ENCODE measurements around the gene ZBTB7C.
A peak's percentile ranks its signal among the peaks of the same experiment; 100 is the strongest.

The ZBTB7C gene

DNA sequence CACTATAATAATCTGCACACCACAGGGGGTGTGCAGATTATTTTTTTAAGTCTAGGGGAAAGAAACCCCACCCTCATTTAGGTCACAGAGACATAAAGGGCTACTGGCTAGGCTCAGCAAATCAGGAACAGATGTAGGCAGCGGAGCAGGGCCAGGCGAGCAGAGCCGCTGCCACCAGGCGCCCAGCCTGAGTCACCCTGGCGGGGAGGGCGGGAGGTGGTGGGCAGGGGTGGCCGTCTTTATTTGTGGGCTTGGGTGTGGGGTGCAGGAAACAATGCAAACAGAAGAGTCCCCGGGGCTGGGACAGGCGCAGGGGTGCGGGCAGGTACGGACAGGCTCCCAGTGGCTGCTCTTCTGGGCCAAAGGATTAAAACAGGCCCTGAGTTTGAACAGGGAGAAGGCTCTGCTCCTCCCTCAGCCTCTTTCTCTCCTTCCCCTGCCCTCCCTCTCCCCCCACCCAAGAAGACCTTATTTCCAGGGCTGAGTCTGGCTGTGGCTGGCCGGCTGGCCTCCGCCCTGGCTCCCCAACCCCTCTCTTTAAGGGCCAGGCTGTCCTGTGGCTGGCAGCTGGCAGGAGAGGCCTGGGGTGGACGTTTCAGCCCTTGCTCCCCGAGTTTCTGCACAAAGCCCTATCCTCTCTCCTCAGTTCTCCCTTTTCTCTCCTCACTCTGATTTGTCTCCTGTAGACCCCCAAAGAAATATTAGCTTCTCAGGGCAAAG lies 335.8 kb downstream of the ZBTB7C start:
- DNase-seq = no peak

DNA sequence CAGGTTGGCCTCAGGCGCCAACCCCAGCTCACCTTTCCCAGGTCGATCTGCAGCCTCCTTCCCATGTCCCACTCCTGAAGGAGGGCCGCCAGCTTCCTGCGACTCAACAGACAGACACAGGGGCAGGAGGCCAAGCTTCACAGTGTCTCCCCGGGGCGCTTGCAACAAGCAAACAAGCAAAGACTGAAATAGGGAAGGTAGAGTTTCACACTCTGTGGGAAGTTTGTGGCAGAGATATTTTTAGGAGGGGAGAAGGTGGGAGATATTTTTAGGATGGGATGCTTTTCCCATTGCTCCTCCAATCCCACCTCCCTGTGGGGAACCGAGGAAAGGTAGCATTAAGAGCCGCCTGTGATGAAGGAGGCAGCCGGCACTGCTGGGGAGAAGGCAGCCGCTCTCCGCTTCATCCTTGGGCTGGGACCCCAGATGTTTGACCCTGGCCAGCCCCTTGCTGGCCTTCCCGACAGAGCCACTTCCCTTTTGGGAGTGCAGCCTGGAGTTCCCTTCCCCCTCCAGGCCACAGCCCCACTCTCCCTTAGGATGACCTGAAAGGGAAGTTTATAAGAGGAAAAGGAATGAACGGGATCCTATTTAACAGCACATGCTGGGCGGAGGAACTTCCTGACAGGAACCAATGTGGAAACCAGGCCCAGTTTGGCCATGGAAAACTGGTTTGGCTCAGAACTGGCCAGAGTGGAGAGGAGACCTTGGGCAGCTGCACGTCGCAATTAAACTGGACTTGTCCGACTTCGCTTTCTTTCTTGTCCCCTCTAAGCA lies 336.6 kb downstream of the ZBTB7C start:
- no peak for DNase-seq

DNA sequence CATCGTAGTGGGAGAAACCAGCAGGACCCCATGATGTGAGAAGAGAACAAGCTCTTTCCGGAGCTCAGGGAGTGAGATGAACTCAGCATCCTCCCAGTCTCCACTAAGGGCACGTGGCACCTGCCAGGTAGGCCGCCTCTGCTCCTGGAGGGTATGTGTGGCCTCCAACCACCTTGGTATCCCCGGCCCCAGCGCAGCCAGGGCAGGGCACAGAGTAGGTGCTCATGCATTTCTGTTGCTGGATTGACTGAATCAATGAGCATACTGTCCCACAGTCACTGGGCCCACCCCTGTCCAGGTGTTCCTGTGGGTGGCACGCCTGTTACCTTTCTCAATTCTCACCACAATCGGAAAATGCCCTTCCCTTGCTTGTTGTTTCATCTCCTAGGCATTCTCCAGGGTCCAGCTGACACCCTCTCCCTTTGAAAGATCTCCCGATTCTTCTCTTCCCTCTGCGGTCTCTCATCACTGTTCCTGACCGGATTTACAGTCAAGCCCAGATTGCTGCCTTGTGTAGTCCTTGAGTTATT lies 340.2 kb downstream of the ZBTB7C start:
- no peak for DNase-seq

DNA sequence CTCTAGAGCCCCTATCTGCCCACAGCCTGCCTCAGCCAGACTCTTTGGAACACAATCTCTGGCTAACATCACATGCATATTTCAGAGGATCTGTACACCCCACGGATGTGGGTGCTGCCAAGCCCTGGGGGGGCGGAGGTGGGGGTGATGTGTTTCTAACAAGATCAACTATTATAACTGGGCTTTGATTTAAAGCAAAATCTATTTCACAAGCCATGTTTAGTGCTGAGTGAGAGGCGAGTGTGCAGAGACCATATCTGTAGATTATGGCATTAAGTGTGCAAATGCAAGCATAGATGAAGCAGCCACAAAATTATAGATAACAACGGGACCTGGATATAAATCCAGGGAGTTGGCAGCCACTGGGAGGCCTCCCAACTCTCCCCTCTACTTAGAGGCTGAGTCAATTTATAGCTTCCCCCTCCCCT lies 342.9 kb downstream of the ZBTB7C start:
- DNase-seq = no peak

DNA sequence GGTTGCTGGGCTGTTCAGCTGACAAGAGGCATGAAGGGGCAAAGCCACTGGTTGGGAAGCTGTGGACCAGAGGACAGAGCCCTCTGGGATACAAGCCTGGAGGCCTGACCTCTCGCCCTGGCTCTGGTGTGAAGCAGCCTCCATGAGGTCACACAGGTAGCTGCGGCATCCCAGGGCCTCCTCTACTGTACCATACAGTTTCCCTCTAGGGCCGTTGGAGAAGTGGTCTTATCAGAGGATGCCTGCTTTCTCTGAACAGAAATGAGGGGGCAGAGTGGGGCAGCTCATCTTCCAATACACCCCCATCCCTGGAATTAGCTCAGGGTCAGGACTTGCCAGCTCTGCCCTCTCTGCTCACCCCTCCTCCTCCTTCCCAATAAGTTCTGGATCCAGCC lies 343.6 kb downstream of the ZBTB7C start:
- peak in 1 of 2 experiments; percentile 64 for DNase-seq

DNA sequence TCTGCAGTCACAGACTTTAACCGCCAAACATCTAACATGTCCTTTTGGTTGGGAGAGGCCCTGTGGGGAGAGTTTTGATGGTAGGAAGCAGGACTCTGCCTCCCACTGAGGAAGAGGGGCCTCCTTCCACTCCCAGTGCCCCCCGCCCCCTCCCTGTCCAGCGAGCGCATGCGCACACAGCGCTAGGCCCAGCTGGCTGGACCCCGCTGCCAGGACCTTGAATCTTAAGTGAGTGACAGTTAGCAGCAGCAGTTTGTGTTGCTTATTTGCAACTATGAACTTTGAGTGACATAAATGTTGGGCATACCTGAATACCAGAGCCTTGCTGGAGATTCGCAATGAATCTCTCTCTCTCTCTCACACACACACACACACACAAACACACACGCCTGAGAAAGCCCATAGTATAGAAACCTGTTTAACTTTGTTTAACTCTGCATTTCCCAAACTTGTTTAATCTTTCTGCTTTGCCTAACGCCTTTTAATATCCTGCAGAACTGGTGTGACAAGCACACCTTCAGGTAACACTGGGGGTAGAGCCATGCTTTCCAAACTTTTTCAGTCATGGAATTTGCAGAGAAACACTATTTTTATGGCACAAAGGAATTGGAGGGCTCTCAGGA lies 344.1 kb downstream of the ZBTB7C start:
- DNase-seq = no peak

DNA sequence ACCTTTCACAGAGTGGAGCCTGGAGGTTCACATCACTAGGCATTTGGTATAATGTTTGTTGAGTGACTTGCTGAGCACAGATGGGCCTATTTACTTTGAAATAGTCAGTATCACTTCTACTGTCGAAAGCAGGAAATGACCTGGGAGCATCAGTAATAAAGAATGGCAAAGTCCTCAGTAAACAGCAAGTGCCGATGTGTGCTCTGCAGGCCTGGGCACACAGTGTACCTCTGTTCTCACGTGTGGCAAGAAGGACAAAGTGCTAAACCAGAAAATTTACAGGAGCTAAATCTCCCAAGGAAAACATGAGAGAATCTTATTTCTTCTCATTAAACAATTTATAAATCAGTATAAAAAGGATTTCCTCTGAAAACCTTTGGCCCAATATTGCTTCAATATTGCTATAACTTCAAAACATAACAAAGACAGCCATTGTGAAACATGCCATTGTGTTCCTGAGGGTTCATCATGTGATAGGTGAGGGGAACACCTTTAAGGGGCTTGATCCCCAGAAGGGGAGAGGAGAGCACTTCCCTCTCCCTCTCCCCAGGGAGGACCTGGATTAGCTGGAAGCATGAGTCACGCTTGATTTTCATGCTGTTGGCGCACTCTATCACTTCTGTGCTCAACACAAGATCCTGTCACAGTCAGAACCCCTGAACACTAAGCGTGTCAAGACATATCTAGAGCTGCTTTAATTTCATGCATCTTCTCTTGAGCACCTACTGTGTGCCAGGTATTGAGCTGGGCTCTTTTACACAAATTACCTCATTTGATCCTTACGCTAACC lies 347.2 kb downstream of the ZBTB7C start:
- no peak for DNase-seq

DNA sequence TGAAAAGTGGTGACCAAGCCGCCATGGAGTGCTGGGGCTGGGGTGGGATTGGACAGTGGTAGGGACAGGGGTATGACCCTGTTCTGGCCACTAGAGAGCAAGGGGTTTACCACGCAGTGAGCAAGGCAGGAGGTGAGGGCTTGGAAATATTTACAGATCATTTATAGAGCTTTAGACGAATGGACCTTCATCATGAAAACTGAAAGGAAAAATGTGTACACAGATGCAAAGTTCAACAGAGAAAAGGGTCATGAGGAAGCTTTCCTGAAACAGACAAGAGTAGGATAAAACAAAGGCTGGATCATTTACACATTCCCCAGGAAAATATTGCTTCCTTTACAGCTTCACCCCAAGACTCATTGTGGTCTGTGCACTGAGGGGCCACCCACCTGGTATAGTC lies 348.2 kb downstream of the ZBTB7C start:
- DNase-seq = no peak

DNA sequence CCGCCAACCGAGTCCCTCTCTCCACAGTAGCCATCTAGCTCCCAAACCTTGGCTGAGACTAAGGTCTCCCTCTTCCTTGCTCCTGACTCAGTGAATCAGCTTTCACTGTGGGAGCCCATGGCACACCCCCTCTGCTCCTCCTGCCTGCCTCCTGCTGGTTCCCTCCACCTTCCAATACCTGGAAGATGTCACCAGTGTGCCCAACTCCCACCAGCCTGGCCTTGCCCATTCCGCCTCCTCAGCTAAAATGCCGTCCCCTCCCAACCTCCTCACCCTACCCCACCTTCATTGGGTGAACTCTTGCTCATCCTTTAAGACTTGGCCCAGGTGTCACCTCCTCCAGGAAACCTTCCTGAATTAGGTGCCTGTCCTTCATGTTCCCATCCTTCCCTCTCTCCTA lies 348.8 kb downstream of the ZBTB7C start:
- DNase-seq = no peak

DNA sequence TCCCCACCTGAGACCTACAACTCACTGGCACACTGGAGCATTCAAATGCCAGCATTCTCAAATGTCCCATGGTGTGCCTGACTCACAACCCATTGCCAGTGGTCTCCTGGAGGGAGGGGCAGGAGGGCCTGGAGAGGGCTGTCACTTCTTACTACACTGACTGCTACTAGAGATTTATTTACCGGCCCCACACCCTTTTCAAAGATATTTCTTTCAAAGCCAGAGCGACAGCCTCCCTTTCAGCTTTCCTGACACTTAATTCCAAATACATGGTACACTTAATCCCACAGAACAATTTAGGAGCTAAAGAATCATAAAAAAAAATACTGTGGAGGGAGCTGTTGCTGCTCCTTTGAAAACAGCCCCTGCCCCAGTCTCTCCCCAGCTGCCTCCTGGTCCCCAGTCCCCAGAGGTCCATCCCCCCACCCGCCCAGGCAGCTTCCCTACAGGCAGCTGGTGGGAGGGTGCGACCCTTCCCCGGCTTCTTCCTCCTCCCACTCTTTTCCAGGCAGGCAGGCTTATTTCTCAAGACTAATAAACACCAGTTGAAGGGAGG lies 349.6 kb downstream of the ZBTB7C start:
- DNase-seq = no peak

DNA sequence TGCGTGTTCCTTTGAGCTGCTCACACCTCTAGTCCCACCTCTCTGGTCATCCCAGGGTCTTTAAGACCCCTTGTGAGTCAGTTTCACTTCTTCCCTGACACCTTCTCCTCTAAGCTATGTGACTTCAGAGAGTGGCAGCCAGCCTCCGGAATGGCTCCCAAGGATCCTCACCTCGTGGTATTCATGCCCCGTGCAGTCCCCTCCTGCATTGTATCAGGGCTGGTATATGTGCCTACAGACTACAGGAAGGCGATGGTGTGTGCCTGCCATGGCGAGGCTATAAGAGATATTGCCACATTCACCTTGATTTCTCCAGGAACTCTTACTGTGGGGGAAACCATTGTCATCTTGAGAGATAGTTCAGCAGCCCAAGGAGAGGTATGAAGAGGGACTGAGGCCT lies 350.7 kb downstream of the ZBTB7C start:
- DNase-seq = no peak

DNA sequence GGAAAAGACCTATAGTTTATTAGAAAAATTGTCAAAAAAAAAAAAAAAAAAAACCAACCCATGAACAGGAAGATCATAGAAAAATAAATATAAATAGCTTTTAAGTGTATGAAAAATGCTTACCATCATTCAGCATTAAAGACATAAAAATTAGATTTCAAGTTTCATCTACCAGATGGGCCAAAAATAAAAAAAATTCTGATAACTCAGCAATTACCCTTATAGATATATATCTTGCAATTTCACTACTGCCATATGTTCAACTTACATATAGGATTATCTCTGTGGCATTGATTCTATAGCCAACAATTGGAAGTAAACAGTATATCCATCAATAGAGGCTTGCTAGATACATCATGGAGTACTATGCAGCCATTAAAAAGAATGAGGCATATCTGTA lies 352.2 kb downstream of the ZBTB7C start:
- no peak for DNase-seq

DNA sequence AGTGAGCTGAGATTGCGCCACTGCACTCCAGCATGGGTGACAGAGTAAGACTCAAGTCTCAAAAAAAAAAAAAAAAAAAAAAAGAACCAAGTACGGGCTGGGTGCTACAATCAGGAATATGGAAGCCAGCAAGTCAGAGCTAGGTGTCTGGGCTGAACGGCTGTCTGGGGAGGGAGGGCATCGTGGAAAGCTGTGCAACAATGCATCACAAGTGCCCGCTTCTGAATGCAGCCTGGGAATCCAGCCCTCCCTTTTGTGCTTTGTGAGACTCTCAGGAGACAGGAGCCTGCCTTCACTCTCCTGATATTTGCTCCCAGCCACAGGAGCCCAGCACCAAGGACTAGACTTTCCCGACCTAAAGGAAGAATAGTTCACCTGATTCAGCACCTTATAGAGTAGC lies 353.8 kb downstream of the ZBTB7C start:
- no peak for DNase-seq

DNA sequence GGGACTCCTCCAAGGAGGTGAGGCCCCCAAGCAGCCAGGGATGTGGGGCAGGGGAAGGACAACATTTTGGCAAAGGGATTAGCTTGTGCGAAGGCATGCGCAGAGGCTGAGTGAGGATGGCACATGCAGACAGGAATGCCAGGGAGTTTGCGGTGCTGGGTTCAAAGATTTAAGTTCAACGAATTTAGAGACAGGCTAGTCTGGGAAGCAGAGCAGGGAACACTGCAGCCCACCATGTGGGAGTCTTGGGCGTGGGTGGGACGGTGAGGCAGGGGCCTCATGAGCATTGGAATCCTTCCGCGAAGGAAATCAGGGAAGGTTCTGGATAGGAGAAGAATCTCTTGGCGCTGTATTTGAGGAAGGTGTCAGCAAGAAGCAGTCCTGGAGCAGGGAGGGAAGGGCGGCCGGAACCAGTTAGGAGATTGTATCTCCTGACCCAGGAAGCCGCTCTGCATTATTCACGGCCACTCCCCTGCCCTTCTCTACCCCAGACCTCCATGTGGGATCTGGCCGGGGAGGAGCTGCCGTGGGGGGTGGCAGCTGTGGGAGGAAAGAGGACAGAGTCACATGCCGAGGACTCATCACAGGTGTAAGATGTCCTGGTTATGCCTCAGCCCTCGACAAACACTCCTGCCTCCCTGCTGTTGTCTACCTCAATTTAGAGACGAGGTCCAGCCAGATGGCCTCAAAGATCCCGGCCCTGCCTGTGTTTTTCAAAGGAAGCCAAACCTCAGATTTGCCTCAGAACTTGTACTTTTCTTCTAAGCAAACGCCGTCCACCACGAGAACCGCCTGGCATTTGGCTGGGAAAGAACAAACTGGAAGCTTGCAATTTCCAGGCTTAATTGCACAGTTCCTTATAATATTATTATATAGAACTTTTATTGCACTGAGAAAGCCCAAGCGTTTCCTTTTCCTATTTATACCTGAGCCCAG lies 355.0 kb downstream of the ZBTB7C start:
- no peak for DNase-seq

DNA sequence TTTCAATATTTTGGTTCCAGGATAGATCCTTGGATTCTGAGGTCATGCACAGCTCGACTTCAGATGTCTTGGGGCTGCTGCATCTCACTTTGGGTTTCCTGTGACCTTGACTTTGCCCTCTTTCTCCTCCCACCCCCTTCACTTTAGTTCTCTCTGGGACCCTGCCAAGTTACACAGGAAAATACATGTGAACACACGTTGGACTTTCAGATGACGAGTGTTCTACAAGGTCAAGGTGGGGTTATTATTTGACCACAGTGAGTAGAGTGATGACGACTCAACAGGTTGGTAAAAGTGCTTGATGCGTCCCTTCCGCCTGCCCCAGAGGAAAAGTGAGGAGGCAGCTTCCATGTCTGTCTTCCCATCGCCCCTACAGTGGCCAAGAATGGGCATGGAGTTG lies 356.3 kb downstream of the ZBTB7C start:
- no peak for DNase-seq

DNA sequence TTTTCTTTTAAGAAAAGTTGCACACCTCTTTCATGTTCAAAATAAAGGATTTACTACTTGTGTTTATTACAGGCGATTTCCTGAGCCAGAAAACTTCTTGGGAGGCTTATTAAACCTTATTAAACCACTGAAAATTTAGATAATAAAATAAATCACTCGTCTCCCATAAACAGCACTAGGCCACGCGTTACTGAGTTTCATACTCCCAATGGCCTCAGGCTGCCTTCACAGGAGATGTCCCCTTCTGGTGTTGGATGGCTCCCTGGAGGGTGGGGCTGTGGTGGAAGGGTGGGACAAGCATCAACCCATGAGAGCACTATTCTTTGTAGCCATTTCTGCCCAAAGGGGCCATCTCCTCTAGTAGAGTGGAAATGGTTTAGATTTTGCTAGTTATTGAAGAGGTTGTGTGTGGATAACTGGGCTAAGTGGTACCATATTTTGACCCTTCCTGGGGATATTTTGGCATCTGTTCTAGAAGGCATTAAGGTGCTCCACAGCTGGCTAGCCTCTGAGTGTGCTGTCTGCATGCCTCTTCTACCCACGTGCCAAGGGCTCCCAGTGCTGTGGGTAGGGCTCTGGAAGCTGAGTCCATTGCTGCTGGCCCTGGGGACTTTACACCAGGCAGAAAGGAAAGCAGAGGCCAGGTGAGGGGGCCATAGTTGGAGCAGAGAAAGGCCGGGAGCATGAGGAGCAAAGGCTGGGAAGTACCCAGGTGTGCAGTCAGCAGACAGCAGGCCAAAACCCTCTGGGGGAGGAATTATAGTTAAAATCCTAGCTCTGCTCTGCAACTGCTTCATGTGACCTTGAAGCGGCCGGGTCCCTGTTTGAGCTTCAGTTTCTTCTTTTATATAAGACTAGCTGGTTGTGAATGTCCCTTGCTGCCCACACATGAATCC lies 357.0 kb downstream of the ZBTB7C start:
- no peak for DNase-seq

DNA sequence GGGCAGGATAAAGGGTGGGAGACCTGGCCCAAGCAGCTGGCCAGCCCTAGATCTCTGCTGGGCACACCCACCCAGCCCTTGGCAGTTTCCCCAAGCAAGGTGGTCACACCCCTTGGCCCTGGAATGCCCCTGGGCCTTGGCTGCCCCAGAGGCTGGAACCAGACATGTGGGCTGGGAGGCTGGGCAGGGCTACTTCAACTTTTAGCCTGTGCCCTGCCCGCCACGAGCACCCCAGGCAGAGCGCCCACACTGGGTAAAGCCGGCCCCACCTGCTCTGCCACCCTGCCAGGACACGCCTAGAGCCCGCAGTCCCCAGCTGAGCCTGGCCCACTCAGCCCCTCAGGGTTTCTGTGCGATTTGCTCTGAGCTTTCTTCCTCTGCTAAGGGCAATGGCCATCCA lies 359.0 kb downstream of the ZBTB7C start:
- no peak for DNase-seq

DNA sequence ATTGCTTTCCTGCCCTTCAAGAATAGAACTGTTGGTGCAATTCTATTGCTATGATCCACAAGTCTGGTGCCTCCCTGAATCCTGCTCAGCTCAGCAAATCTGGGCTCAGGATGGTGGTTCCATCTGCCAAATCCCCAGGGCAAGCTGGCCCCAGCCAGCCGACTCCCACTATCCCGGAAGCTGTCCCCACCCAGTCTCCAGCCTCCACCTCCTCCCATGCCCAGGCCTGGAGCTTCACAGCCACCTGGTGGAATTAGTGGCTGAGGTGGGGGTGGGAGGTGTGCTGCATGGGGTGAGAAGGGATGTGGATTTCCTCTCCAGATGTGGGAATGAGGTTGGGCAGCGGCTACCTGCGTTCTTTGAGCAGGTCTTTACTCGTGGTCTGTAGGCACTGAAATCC lies 359.4 kb downstream of the ZBTB7C start:
- DNase-seq = no peak

DNA sequence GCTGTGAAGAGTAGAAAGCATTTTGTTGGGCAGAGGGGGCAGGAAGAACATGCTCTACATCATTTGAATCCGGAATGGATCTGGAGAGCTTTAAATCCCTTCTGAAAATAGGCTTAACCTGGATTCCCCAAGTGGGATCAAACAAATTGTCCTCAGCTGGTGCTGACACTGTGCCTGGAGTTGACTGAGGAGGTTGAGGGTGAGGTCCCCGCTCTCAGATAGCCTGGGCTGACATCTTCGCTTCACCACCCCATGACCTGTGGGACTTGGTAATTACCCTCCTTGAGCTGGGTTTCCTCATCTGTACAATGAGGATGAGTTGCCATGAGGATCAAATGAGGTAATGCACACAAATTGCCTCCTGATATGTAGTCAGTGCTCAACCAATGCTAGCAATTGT lies 360.9 kb downstream of the ZBTB7C start:
- DNase-seq = no peak

DNA sequence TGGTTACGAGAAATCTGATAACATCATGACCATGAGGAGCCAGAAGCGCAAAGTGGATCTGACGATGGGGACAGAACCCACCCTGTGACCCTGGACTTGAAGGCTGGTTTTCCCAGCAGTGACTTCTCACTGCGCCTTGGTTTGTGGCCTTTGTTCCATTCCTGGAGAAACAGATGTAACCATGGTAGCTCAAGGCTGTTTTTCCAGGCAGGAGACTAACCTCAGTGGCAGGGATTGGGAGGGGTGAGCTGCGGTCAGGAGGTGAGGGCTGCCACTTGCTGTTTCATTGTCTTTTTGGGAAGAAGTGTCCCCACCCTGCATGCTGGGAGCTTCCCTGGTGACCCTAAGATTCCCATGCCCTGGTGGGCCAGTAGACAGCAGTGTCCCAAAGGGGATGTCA lies 362.3 kb downstream of the ZBTB7C start:
- DNase-seq = no peak

DNA sequence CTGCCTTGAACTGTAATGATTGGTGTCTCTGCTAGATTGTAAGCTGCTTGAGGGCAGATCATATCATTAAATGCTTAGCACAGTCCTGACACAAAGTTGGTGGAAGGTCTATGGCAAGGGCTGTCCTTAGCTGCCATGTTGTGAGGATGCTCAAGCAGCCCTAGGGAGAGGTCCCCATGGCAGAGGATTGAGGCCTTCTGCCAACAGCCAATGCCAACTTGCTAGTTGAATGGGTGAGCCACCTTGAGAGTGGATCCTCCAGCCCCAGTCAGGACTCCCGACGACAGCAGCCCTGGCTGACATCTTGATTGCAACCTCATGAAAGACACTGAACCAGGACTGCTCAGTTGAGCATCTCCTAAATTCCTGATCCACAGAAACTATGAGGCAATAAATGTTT lies 363.4 kb downstream of the ZBTB7C start:
- no peak for DNase-seq

Data from Kasumi-1 (cell line).